Stomach smooth muscle (tissue), 2 donors: ENCODE results near the gene RPL27.
A peak's percentile ranks its signal among the peaks of the same experiment; 100 is the strongest.

Experiments
- H3K27ac ChIP-seq: one replicate; pipeline ENCODE4 v1.7.0; 2013; ENCODE audit warnings: mild to moderate bottlenecking, low read length, inconsistent platforms
- H3K27me3 ChIP-seq, 2 donors: one replicate each; pipeline ENCODE4 v1.7.0; 2013; ENCODE audit warnings: low read length in 2 of 2; ENCODE audit not compliant: insufficient read depth in 2 of 2, control insufficient read depth in 1 of 2
- H3K36me3 ChIP-seq, 2 donors: one replicate each; pipeline ENCODE4 v1.7.0; 2013; ENCODE audit warnings: low read length in 2 of 2; ENCODE audit not compliant: control insufficient read depth in 2 of 2, insufficient read depth in 2 of 2
- H3K4me1 ChIP-seq: one replicate; pipeline ENCODE4 v1.7.0; 2013; ENCODE audit warnings: low read length; ENCODE audit not compliant: control insufficient read depth, insufficient read depth
- H3K4me3 ChIP-seq, 2 donors: one replicate each; pipeline ENCODE4 v1.7.0; 2013; ENCODE audit warnings: low read length in 2 of 2
- H3K9ac ChIP-seq, 2 donors: one replicate each; pipeline ENCODE4 v1.7.0; 2013; ENCODE audit warnings: low read length in 2 of 2, mild to moderate bottlenecking in 1 of 2
- H3K9me3 ChIP-seq, 2 donors: one replicate each; pipeline ENCODE4 v1.7.0; 2013; ENCODE audit warnings: low read length in 2 of 2; ENCODE audit not compliant: control insufficient read depth in 2 of 2
- donor health status: healthy.
- donor health status: Pancreatic carcinoma.

RPL27 gene

GRCh38 chr17:43024407-43025289, 26.4 kb downstream of the RPL27 start, which contains the start of gene RND2:
TSS of gene RND2 (plus strand) at chr17:43025231. CDS start at chr17:43025348, 117 bp downstream.
- Histone ChIP-seq H3K36me3 (no peaks in the 10 kb centered on the region), H3K9ac (peak within 1 kb of the TSS; percentile 86), H3K27me3 (no peaks in the 10 kb centered on the region), H3K27ac (peak within 1 kb of the TSS; percentile 69), H3K4me1 (peaks cover 24% of the 10 kb centered on the region), H3K9me3 (no peaks in the 10 kb centered on the region), H3K4me3 (peak within 1 kb of the TSS; percentile 83 to 84)

GRCh38 chr17:43025290-43025657, 27.1 kb downstream of the RPL27 start:
- Histone ChIP-seq H3K27me3 (no peaks in the 10 kb centered on the region), H3K9me3 (no peaks in the 10 kb centered on the region), H3K36me3 (no peaks in the 10 kb centered on the region), H3K27ac (peak overlapping the region; percentile 49), H3K4me1 (peaks cover 18% of the 10 kb centered on the region), H3K4me3 (peak overlapping the region; percentile 35 to 69), H3K9ac (peak overlapping the region; percentile 9 to 51)

- Histone ChIP-seq H3K4me1 (peaks cover 12% of the 10 kb centered on the region), H3K9ac (no peak overlapping the region), H3K36me3 (no peaks in the 10 kb centered on the region), H3K4me3 (no peak overlapping the region), H3K9me3 (no peaks in the 10 kb centered on the region), H3K27ac (no peak overlapping the region), H3K27me3 (no peaks in the 10 kb centered on the region)
These were observed 27.7 kb downstream of the RPL27 start for GRCh38 chr17:43025766-43026537.

GRCh38 chr17:43026595-43026994, 28.4 kb downstream of the RPL27 start:
- H3K9ac ChIP-seq: no peak overlapping the region
- no peaks in the 10 kb centered on the region for H3K27me3 ChIP-seq
- H3K36me3 ChIP-seq: no peaks in the 10 kb centered on the region
- no peaks in the 10 kb centered on the region for H3K9me3 ChIP-seq
- no peak overlapping the region for H3K27ac ChIP-seq
- H3K4me1 ChIP-seq: peaks cover 9% of the 10 kb centered on the region
- no peak overlapping the region for H3K4me3 ChIP-seq

GRCh38 chr17:43027091-43028032, 29.1 kb downstream of the RPL27 start:
- Histone ChIP-seq H3K27me3 (no peaks in the 10 kb centered on the region), H3K36me3 (no peaks in the 10 kb centered on the region), H3K9me3 (no peaks in the 10 kb centered on the region), H3K9ac (no peak overlapping the region), H3K4me1 (peaks cover 9% of the 10 kb centered on the region), H3K4me3 (no peak overlapping the region), H3K27ac (no peak overlapping the region)

- H3K4me1 ChIP-seq: peaks cover 9% of the 10 kb centered on the region
- H3K27ac ChIP-seq: no peak overlapping the region
- no peaks in the 10 kb centered on the region for H3K9me3 ChIP-seq
- H3K36me3 ChIP-seq: no peaks in the 10 kb centered on the region
- H3K9ac ChIP-seq: no peak overlapping the region
- H3K27me3 ChIP-seq: no peaks in the 10 kb centered on the region
- H3K4me3 ChIP-seq: no peak overlapping the region
These were observed 30.1 kb downstream of the RPL27 start for GRCh38 chr17:43028221-43028861.

- Histone ChIP-seq H3K9me3 (no peaks in the 10 kb centered on the region), H3K9ac (no peak overlapping the region), H3K4me1 (peaks cover 3% of the 10 kb centered on the region), H3K27ac (no peak overlapping the region), H3K27me3 (no peaks in the 10 kb centered on the region), H3K36me3 (no peaks in the 10 kb centered on the region), H3K4me3 (no peak overlapping the region)
These were observed 32.0 kb downstream of the RPL27 start for GRCh38 chr17:43030137-43030767.

- H3K36me3 ChIP-seq: no peaks in the 10 kb centered on the region
- no peak overlapping the region for H3K27ac ChIP-seq
- H3K9me3 ChIP-seq: no peaks in the 10 kb centered on the region
- H3K9ac ChIP-seq: no peak overlapping the region
- H3K27me3 ChIP-seq: no peaks in the 10 kb centered on the region
- no peaks in the 10 kb centered on the region for H3K4me1 ChIP-seq
- H3K4me3 ChIP-seq: no peak overlapping the region
These were observed 33.4 kb downstream of the RPL27 start for GRCh38 chr17:43031666-43032065.

- Histone ChIP-seq H3K9me3 (no peaks in the 10 kb centered on the region), H3K36me3 (no peaks in the 10 kb centered on the region), H3K4me3 (no peak overlapping the region), H3K4me1 (no peaks in the 10 kb centered on the region), H3K27me3 (no peaks in the 10 kb centered on the region), H3K9ac (no peak overlapping the region), H3K27ac (no peak overlapping the region)
These were observed 36.0 kb downstream of the RPL27 start for GRCh38 chr17:43033948-43034881.
